Mammary epithelial cell (primary cell): ENCODE results near the gene PDE11A.

Source experiments
- EZH2 ChIP-seq: IDR thresholded peaks from 2 replicates; pipeline ENCODE4 v1.6.1; 2012; ENCODE audit warnings: low read length, inconsistent platforms, borderline replicate concordance
- TF ChIP-seq, protein P1 (sequence below), 2 donors: IDR thresholded peaks in 1 of 2; conservative IDR thresholded peaks in 1 of 2; 2 replicates each; pipeline ENCODE4 v1.5.1; 2011 to 2012; ENCODE audit warnings: inconsistent platforms in 2 of 2, low read length in 2 of 2, mild to moderate bottlenecking in 2 of 2, control low read depth in 1 of 2, low read depth in 1 of 2; ENCODE audit not compliant: insufficient read depth in 1 of 2; ENCODE audit errors: extremely low read depth in 1 of 2

DNA sequence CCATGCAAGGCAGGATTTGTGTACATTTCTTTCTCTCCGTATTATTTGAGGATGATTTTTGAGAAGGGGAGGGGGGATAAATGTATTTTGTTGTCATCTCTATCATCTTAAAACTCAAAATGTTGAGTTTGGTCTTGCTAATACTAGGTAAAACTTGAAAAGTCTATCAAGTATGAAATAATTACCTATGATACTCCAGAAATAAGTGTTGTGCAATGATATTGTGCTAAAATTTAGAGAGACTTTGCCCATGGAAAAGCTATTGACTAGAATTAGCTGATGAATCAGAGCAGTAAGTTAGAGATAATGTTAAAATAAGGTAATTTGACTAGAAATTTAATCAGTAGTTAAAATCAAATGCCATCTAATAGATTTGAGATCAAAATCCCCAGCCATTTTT lies 356.1 kb downstream of the PDE11A start:
- no peak for TF ChIP-seq EZH2
- TF ChIP-seq, protein P1, sequence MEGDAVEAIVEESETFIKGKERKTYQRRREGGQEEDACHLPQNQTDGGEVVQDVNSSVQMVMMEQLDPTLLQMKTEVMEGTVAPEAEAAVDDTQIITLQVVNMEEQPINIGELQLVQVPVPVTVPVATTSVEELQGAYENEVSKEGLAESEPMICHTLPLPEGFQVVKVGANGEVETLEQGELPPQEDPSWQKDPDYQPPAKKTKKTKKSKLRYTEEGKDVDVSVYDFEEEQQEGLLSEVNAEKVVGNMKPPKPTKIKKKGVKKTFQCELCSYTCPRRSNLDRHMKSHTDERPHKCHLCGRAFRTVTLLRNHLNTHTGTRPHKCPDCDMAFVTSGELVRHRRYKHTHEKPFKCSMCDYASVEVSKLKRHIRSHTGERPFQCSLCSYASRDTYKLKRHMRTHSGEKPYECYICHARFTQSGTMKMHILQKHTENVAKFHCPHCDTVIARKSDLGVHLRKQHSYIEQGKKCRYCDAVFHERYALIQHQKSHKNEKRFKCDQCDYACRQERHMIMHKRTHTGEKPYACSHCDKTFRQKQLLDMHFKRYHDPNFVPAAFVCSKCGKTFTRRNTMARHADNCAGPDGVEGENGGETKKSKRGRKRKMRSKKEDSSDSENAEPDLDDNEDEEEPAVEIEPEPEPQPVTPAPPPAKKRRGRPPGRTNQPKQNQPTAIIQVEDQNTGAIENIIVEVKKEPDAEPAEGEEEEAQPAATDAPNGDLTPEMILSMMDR (conservative IDR thresholded peaks at IDR 0.05 in 1 of 2, IDR thresholded peaks at IDR 0.05 in 1 of 2; ENCODE audit: extremely low read depth in 1 of 2, insufficient read depth in 1 of 2, low read depth in 1 of 2, low read length in 2 of 2) = no peak
